LNCaP clone FGC (cell line): ENCODE measurements around the gene FRMPD1.

ENCODE experiments used
- DNase-seq: peaks from one replicate; pipeline ENCODE4 v3.0.0-alpha.2; 2011; ENCODE audit warnings: low read depth
- H3K4me3 ChIP-seq: 2 replicates; pipeline ENCODE4 v1.5.1; 2011; ENCODE audit warnings: mild to moderate bottlenecking, low read depth, low read length, control low read depth
- CTCF ChIP-seq: IDR thresholded peaks from 2 replicates; pipeline ENCODE4 v1.5.1; 2012; ENCODE audit warnings: mild to moderate bottlenecking; ENCODE audit not compliant: control insufficient read depth, insufficient read depth; ENCODE audit errors: extremely low read depth

FRMPD1 gene

GRCh38 chr9:37696528-37696927, 45.8 kb downstream of the FRMPD1 start:
- no peak overlapping the region for H3K4me3 ChIP-seq
- TF ChIP-seq CTCF: no peak
- no peak for DNase-seq

DNA sequence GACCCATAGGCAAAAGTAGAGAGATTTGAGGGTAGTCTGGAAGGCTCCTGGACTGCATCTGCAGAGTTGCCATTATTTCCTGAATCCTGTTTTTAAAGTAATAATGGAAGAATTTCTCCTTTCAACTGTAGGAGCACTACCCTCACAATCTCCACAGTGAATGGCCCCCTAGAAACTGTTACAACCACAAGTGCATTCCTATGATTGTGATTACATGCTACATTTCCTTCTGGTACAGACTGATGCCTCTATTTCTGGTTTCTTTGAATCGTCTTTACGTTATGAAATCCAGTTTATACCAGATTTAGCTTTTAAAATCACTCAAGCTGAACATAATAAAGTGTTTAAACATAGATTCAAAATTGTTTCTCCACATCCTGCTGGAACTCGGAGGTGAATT, 49.4 kb downstream of the FRMPD1 start:
- no peak for DNase-seq
- no peak for TF ChIP-seq CTCF
- no peak overlapping the region for H3K4me3 ChIP-seq

DNA sequence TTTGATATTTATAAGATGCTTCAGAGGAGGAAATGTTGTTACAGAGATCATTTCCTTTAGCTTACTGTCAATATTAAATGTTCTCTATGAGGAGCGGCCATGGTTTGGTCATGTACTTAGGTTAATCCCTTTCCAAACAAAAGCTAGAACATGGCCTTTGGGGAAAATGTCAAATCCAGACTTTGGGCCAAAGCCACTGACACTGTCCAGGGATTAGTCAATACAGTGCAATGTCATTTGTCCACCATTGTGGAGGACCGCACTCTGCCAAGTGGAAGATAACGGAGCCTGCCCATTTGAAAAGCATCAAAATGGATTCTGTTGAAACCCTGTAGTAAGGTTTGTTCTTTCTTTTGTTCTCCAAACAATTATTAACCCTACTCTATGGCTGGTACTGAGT, 50.1 kb downstream of the FRMPD1 start:
- H3K4me3 ChIP-seq: no peak overlapping the region
- DNase-seq: peak; percentile 96
- no peak for TF ChIP-seq CTCF

DNA sequence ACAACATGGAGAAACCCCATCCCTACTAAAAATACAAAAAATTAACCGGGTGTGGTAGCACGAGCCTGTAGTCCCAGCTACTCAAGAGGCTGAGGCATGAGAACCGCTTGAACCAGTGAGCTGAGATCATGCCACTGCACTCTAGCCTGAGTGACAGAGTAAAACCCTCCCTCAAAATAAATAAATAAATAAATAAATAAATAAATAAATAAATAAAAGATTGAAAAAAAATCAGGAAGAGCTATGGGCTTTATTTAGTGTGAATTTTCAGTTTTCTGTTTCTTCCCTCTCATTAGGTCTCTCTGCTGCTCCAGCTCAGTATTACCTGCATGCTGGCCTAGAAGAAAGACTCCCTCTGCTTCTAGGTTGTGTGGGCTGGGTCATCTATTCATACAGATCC, 55.0 kb downstream of the FRMPD1 start:
- DNase-seq: no peak
- no peak for TF ChIP-seq CTCF
- no peak overlapping the region for H3K4me3 ChIP-seq

DNA sequence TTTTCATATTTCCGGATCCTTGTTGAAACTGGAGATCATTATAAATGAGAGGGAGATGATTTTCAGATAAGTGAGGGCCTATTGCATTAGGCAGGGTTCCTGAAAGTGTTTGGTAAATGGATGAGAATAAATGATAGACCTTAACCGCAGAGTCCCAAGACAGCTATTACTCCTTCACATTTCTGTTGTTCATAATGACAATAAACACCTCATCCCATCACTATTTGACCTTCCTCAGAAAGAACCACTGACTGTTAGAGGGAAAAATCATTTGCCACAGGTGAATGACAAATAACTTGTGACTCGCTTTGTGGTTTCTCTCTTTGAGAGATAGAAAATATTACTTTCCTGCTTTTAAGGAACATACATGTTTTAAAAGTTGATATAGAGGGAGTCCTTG, 55.5 kb downstream of the FRMPD1 start:
- H3K4me3 ChIP-seq: no peak overlapping the region
- no peak for TF ChIP-seq CTCF
- no peak for DNase-seq

- no peak for TF ChIP-seq CTCF
- no peak for DNase-seq
- no peak overlapping the region for H3K4me3 ChIP-seq
Observed at GRCh38 chr9:37707748-37708147, 57.0 kb downstream of the FRMPD1 start.

- DNase-seq: no peak
- H3K4me3 ChIP-seq: no peak overlapping the region
- TF ChIP-seq CTCF: no peak
Observed at GRCh38 chr9:37710046-37710445, 59.3 kb downstream of the FRMPD1 start.
